Body of pancreas (tissue), 4 donors: ENCODE results near the gene PIK3AP1.

ENCODE experiments used
- POLR2A ChIP-seq, 3 donors: fragments of 450-650 bp; IDR thresholded peaks; one replicate each; pipeline ENCODE4 v1.6.1; 2016; ENCODE audit warnings: antibody characterized with exemption in 3 of 3, mild to moderate bottlenecking in 2 of 3
- TF ChIP-seq, protein P1 (sequence below), 7 experiments: fragments of 450-650 bp in 4 of 7; fragments of 200-600 bp in 3 of 7; sonication (generic) in 3 of 7; IDR thresholded peaks; one replicate each; pipeline ENCODE4 v1.5.1; 2016 to 2019; ENCODE audit warnings: antibody characterized with exemption in 7 of 7

DNA sequence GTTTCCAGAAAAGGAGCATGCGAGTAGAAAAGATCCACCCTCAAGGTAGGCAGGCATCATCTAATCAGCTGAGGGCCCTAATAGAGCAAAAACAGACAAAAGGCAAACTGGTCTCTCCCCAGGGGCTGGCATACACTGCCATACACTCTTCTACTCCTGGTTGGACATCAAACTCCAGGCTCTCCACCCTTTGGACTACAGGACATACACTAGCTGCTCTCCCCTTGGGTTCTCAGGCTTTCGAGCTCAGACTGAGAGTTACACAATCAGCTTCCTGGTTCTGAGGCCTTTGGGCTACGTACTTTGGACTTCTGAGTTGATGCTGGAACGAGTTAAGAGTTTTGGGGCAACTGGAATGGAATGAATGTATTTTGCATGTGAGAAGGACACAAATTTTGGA lies 82.6 kb downstream of the PIK3AP1 start:
- TF ChIP-seq, protein P1, sequence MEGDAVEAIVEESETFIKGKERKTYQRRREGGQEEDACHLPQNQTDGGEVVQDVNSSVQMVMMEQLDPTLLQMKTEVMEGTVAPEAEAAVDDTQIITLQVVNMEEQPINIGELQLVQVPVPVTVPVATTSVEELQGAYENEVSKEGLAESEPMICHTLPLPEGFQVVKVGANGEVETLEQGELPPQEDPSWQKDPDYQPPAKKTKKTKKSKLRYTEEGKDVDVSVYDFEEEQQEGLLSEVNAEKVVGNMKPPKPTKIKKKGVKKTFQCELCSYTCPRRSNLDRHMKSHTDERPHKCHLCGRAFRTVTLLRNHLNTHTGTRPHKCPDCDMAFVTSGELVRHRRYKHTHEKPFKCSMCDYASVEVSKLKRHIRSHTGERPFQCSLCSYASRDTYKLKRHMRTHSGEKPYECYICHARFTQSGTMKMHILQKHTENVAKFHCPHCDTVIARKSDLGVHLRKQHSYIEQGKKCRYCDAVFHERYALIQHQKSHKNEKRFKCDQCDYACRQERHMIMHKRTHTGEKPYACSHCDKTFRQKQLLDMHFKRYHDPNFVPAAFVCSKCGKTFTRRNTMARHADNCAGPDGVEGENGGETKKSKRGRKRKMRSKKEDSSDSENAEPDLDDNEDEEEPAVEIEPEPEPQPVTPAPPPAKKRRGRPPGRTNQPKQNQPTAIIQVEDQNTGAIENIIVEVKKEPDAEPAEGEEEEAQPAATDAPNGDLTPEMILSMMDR (IDR thresholded peaks at IDR 0.05) = no peak
- no peak for TF ChIP-seq POLR2A (IDR thresholded peaks at IDR 0.05)
